BJ (cell line): Measurements from ENCODE around the gene BCL2L2. TPM values are rescaled to one million over a fixed set of nuclear protein-coding genes. Genes with fewer than 3 reads are reported as not detected.
"Not testable (repeated sequence)": the region's sequence is repeated elsewhere in the genome, so short reads cannot be mapped to it uniquely, and the experiment has no call there.

ENCODE experiments used
- CTCF ChIA-PET: fragments of 350-600 bp; formaldehyde crosslinking; extraction: SDS; loops from one replicate; lab custom pipeline; 2021; ENCODE audit warnings: antibody characterized with exemption, inconsistent platforms; lab: Yijun Ruan, JAX
- POLR2A ChIA-PET: fragments of 300-600 bp; sonication (Branson Sonifier 250); formaldehyde crosslinking; extraction: SDS; loops from one replicate; lab custom pipeline; 2021; ENCODE audit warnings: antibody characterized with exemption; lab: Charles Lee
- DNase-seq: peaks from one replicate; pipeline ENCODE4 v3.0.0-alpha.2; 2011; ENCODE audit warnings: low read depth
- H3K27me3 ChIP-seq: 2 replicates; pipeline ENCODE4 v1.6.0; 2011; ENCODE audit warnings: low read length; ENCODE audit not compliant: control insufficient read depth, insufficient read depth
- H3K36me3 ChIP-seq: 2 replicates; pipeline ENCODE4 v1.5.1; 2011; ENCODE audit warnings: low read length; ENCODE audit not compliant: control insufficient read depth, insufficient read depth
- H3K4me3 ChIP-seq: 2 replicates; pipeline ENCODE4 v1.5.1; 2011; ENCODE audit warnings: low read depth, mild to moderate bottlenecking, control low read depth, low read length
- polyA plus RNA-seq: library from polyadenylated mRNA; depleted of rRNA; stranded (reverse); fragments of >200 nt; gene quantifications from 2 replicates; pipeline ENCODE4 v1.2.3, GENCODE V29; 2011
- TF ChIP-seq, protein P1 (sequence below): IDR thresholded peaks from 2 replicates; pipeline ENCODE4 v1.5.1; 2011; ENCODE audit warnings: low read depth, mild to moderate bottlenecking, control low read depth, inconsistent platforms, low read length, moderate library complexity; ENCODE audit not compliant: insufficient read depth

Gene BCL2L2
- polyA plus RNA-seq, 1 experiment: 26.5 TPM

DNA sequence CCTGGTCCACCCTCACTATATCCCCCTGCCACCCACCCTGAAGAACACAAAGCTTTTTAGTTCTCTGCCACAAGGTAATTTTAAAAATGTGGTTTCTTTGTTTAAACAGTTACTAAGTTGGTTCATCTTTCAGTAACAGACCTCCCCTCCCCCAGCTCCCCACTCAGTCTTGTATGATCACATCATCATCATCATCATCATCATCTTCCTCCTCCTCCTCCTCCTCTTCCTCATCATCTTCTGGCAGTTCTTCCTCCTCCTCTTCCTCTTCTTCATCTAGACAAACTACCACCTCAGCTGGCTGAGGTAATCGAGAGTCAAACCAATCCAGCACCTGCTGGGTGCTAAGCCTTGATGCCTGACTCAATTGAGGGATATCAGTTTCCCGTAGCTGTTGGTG, 31.2 kb upstream of the BCL2L2 start:
- Histone ChIP-seq H3K4me3 (no peak overlapping the region), H3K36me3 (no peaks in the 10 kb centered on the region; the same call in 1 of the 2 replicates), H3K27me3 (no peaks in the 10 kb centered on the region)
- POLR2A ChIA-PET: no interaction called here
- CTCF ChIA-PET: interaction anchor here (0.6 to 2.4 kb wide), 3 partner anchors 11 to 43 kb away, joined by 3 to 9 read pairs (median 8); no protein-coding TSS in a partner anchor
- TF ChIP-seq, protein P1, sequence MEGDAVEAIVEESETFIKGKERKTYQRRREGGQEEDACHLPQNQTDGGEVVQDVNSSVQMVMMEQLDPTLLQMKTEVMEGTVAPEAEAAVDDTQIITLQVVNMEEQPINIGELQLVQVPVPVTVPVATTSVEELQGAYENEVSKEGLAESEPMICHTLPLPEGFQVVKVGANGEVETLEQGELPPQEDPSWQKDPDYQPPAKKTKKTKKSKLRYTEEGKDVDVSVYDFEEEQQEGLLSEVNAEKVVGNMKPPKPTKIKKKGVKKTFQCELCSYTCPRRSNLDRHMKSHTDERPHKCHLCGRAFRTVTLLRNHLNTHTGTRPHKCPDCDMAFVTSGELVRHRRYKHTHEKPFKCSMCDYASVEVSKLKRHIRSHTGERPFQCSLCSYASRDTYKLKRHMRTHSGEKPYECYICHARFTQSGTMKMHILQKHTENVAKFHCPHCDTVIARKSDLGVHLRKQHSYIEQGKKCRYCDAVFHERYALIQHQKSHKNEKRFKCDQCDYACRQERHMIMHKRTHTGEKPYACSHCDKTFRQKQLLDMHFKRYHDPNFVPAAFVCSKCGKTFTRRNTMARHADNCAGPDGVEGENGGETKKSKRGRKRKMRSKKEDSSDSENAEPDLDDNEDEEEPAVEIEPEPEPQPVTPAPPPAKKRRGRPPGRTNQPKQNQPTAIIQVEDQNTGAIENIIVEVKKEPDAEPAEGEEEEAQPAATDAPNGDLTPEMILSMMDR: no peak
- no peak for DNase-seq

DNA sequence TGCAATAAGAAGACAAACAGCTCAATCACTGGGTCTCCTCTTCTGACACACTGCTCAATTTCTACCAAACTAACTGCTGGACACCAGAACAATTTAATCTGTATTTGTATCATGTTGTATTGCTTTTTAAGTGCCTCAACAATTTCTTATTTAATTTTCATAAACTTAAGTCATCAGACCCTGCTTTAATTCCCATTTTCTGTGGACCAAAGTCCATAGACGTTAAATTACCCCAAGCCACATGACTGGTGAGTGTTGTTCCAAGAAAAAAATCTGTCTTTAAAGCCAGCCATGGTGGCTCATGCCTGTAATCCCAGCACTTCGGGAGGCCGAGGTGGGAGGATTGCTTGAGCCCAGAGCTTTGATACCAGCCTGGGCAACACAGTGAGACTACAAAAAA, 29.4 kb upstream of the BCL2L2 start:
- Histone ChIP-seq H3K4me3 (no peak overlapping the region), H3K27me3 (no peaks in the 10 kb centered on the region), H3K36me3 (no peaks in the 10 kb centered on the region; the same call in 1 of the 2 replicates)
- CTCF ChIA-PET: interaction anchor here (0.7 to 0.9 kb wide), 3 partner anchors 10 to 103 kb away, joined by 3 to 4 read pairs (median 3); no protein-coding TSS in a partner anchor
- POLR2A ChIA-PET: no interaction called here
- TF ChIP-seq, protein P1: no peak
- no peak for DNase-seq

DNA sequence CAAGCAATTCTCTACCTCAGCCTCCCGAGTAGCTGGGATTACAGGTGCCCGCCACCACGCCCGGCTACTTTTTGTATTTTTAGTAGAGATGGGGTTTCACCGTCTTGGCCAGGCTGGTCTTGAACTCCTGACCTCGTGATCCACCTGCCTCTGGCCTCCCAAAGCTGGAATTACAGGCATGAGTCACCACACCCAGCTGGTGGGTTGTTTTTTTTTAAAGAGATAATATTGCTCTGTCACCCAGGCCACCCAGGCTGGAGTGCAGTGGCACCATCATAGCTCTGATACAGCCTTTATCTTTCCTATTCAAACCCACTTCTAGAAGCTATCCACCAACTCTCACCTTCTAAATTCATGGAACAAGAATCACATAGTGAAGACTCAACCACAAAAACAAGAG, 28.7 kb upstream of the BCL2L2 start:
- POLR2A ChIA-PET: interaction anchor here (0.6 kb wide), 1 partner anchor 17 kb away, joined by 7 read pairs; no protein-coding TSS in a partner anchor
- H3K36me3 ChIP-seq: not testable (repeated sequence)
- CTCF ChIA-PET: interaction anchor here (0.6 to 1.2 kb wide), 5 partner anchors 10 to 209 kb away, joined by 3 read pairs; no protein-coding TSS in a partner anchor

DNA sequence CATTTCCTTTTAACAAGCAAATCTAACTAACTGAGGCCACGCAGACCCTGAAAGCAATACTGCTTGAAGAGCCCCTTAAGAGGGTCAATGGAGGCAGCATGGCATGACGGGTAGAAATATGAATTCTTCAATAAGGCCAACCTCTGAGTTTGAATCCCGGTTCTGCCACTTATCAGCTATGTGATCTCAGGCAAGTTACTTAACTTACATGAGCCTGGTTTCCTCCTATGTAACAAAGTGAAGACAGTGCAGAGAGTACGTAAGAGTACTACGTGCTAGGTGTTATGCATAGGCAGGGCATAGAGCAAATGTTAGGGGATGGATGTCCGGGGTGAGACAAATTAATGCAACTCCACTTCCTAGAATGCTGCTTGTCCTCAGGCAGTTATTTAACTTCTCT, 25.4 kb upstream of the BCL2L2 start:
- H3K4me3 ChIP-seq: no peak overlapping the region
- ChIA-PET POLR2A (no interaction called here), CTCF (interaction anchor here (0.9 to 2.2 kb wide), 3 partner anchors 12 to 34 kb away, joined by 3 to 9 read pairs (median 3); no protein-coding TSS in a partner anchor)
- no peaks in the 10 kb centered on the region for H3K36me3 ChIP-seq
- TF ChIP-seq, protein P1: no peak
- DNase-seq: no peak
- H3K27me3 ChIP-seq: no peaks in the 10 kb centered on the region

More for the DNA sequence above, 28.7 kb upstream of the BCL2L2 start:
- not testable (repeated sequence) for DNase-seq, H3K4me3 ChIP-seq, H3K27me3 ChIP-seq

DNA sequence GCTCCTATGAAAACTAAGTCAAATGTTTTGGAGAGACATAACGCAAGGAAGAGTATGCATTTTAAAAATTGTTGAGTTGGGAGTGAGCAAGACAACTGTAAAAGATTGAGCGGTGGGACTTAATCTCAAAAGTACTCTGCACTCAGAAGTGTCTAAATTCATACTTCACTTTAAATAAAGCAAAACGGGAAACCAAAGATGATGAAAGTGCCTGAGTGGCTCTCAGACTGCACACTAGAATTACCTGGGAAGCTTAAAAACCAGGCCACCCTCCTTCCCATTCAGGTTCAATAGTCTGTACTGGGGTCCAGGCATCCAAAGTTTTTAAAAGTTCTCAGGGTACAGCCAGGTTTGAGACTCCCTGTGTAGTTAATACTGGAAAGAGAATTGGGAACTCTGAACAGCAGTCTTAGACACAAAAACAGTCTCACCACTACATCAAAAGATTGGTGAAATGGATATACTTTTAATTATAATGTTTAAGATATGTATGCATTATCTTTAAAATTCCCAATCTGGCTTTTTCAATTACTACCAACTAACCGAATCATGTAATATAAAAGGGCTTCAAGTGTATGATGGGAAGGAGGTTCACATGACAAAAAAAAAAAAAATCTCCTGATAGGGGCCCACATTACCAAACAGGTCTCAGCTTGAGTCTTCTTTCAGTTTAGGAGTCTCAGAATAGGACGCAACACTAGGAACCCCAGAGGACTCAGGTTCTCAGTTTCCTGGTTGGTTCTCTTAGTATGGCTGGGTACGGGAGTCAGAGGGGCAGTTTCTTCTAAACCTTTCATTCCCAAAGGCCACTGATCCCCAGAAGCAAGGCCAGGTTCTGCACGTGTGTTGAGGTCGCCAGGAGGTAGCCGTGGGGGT, 21.7 kb upstream of the BCL2L2 start:
- ChIA-PET POLR2A (interaction anchor here (0.7 kb wide), 1 partner anchor 38 kb away, joined by 6 read pairs; no protein-coding TSS in a partner anchor), CTCF (interaction anchor here (2.0 to 3.8 kb wide), 3 partner anchors 10 to 15 kb away, joined by 12 to 15 read pairs (median 13); no protein-coding TSS in a partner anchor)
- TF ChIP-seq, protein P1: no peak

More for the DNA sequence above, 21.7 kb upstream of the BCL2L2 start:
- no peak for DNase-seq
- Histone ChIP-seq H3K27me3 (peaks cover 2% of the 10 kb centered on the region), H3K4me3 (peak overlapping the region; percentile 92), H3K36me3 (no peaks in the 10 kb centered on the region)
